HG02884 (cell line): ENCODE data around the gene EVPLL.
"Not testable (repeated sequence)": the region's sequence is repeated elsewhere in the genome, so short reads cannot be mapped to it uniquely, and the experiment has no call there.

ENCODE experiments used
- ATAC-seq: cut with Tn5 transposase; IDR thresholded peaks from one replicate; pipeline ENCODE4 v1.9.1; 2021; ENCODE audit warnings: mild to moderate bottlenecking, moderate library complexity; ENCODE audit not compliant: unreplicated experiment

The EVPLL gene

GRCh38 chr17:18377437-18378204, at the start of gene EVPLL:
Gene EVPLL (plus strand): TSS chr17:18377778. CDS start chr17:18380938, 3,160 bp downstream.
- no peak for ATAC-seq

- ATAC-seq: no peak
Observed at GRCh38 chr17:18328643-18329204, 48.9 kb upstream of the EVPLL start.

GRCh38 chr17:18331879-18332278, 45.7 kb upstream of the EVPLL start:
- no peak for ATAC-seq

GRCh38 chr17:18332909-18333489, 44.6 kb upstream of the EVPLL start:
- no peak for ATAC-seq

GRCh38 chr17:18338158-18338557, 39.4 kb upstream of the EVPLL start:
- ATAC-seq: not testable (repeated sequence)

GRCh38 chr17:18339933-18340332, 37.6 kb upstream of the EVPLL start:
- no peak for ATAC-seq

- ATAC-seq: no peak
Observed at GRCh38 chr17:18344021-18344420, 33.6 kb upstream of the EVPLL start.

GRCh38 chr17:18353541-18353940, 24.0 kb upstream of the EVPLL start:
- ATAC-seq: no peak

GRCh38 chr17:18356624-18357023, 21.0 kb upstream of the EVPLL start:
- ATAC-seq: no peak

- no peak for ATAC-seq
Observed at GRCh38 chr17:18360518-18360917, 17.1 kb upstream of the EVPLL start.

- no peak for ATAC-seq
Observed at GRCh38 chr17:18361837-18362697, 15.5 kb upstream of the EVPLL start.

- ATAC-seq: no peak
Observed at GRCh38 chr17:18362698-18363100, 14.9 kb upstream of the EVPLL start.

GRCh38 chr17:18363101-18364049, 14.2 kb upstream of the EVPLL start, which contains the start of gene SHMT1:
Gene SHMT1 (minus strand): TSS chr17:18363550. CDS start chr17:18355981, 7,569 bp downstream.
- ATAC-seq: peak; percentile 99

- no peak for ATAC-seq
Observed at GRCh38 chr17:18364166-18364565, 13.4 kb upstream of the EVPLL start.

- no peak for ATAC-seq
Observed at GRCh38 chr17:18368946-18369345, 8.6 kb upstream of the EVPLL start.

- ATAC-seq: no peak
Observed at GRCh38 chr17:18370761-18371160, 6.8 kb upstream of the EVPLL start.

GRCh38 chr17:18371455-18371854, 6.1 kb upstream of the EVPLL start:
- ATAC-seq: no peak

GRCh38 chr17:18373181-18373580, 4.4 kb upstream of the EVPLL start:
- ATAC-seq: not testable (repeated sequence)

GRCh38 chr17:18374216-18374615, 3.4 kb upstream of the EVPLL start:
- ATAC-seq: no peak

GRCh38 chr17:18378205-18378505, 577 bp downstream of the EVPLL start:
- no peak for ATAC-seq
